SK-N-SH treated with all-trans-retinoic acid at 6 μM for 48 hours (cell line): ENCODE measurements around the gene MYO5B.
"Not testable (repeated sequence)": the region's sequence is repeated elsewhere in the genome, so short reads cannot be mapped to it uniquely, and the experiment has no call there.

ENCODE experiments used
- CSDC2 ChIP-seq: fragments of 250-450 bp; sonication (Bioruptor Pico); IDR thresholded peaks from 2 replicates; pipeline ENCODE4 v1.5.0; 2020; ENCODE audit warnings: mild to moderate bottlenecking, moderate library complexity
- GLIS3 ChIP-seq: fragments of 250-450 bp; sonication (Bioruptor Pico); IDR thresholded peaks from 2 replicates; pipeline ENCODE4 v1.5.0; 2020; ENCODE audit warnings: mild to moderate bottlenecking, moderate library complexity
- RARB ChIP-seq: fragments of 250-450 bp; sonication (Bioruptor Pico); IDR thresholded peaks from 2 replicates; pipeline ENCODE4 v1.8.0; 2021; ENCODE audit warnings: mild to moderate bottlenecking, moderate library complexity
- TCF4 ChIP-seq: fragments of 250-450 bp; sonication (Bioruptor Pico); IDR thresholded peaks from 2 replicates; pipeline ENCODE4 v1.8.0; 2021; ENCODE audit warnings: mild to moderate bottlenecking, moderate library complexity, borderline replicate concordance
- TOX ChIP-seq: fragments of 250-450 bp; sonication (Bioruptor Pico); IDR thresholded peaks from 2 replicates; pipeline ENCODE4 v1.8.0; 2021; ENCODE audit warnings: mild to moderate bottlenecking, moderate library complexity, borderline replicate concordance
- ZFP3 ChIP-seq: fragments of 250-450 bp; sonication (Bioruptor Pico); IDR thresholded peaks from 2 replicates; pipeline ENCODE4 v1.5.0; 2020; ENCODE audit warnings: mild to moderate bottlenecking, moderate library complexity
- ZFP30 ChIP-seq: fragments of 450-650 bp; formaldehyde crosslinking; IDR thresholded peaks from 2 replicates; pipeline ENCODE4 v1.5.0; 2022; ENCODE audit warnings: mild to moderate bottlenecking, moderate library complexity
- ZNF565 ChIP-seq: fragments of 450-650 bp; formaldehyde crosslinking; conservative IDR thresholded peaks from 2 replicates; pipeline ENCODE4 v1.5.0; 2020; ENCODE audit warnings: low read depth, mild to moderate bottlenecking, moderate library complexity
- ZNF70 ChIP-seq: fragments of 450-650 bp; formaldehyde crosslinking; IDR thresholded peaks from 2 replicates; pipeline ENCODE4 v1.5.0; 2020; ENCODE audit warnings: mild to moderate bottlenecking, moderate library complexity
- ZNF8 ChIP-seq: fragments of 450-650 bp; formaldehyde crosslinking; IDR thresholded peaks from 2 replicates; pipeline ENCODE4 v1.5.0; 2020; ENCODE audit warnings: mild to moderate bottlenecking, moderate library complexity
- TF ChIP-seq, protein P1 (sequence below): fragments of 250-450 bp; sonication (Bioruptor Pico); IDR thresholded peaks from 2 replicates; pipeline ENCODE4 v1.5.0; 2020; ENCODE audit warnings: mild to moderate bottlenecking, moderate library complexity
- TF ChIP-seq, protein P2 (sequence below): fragments of 250-450 bp; sonication (Bioruptor Pico); IDR thresholded peaks from 2 replicates; pipeline ENCODE4 v1.8.0; 2020; ENCODE audit warnings: mild to moderate bottlenecking, moderate library complexity, borderline replicate concordance

DNA sequence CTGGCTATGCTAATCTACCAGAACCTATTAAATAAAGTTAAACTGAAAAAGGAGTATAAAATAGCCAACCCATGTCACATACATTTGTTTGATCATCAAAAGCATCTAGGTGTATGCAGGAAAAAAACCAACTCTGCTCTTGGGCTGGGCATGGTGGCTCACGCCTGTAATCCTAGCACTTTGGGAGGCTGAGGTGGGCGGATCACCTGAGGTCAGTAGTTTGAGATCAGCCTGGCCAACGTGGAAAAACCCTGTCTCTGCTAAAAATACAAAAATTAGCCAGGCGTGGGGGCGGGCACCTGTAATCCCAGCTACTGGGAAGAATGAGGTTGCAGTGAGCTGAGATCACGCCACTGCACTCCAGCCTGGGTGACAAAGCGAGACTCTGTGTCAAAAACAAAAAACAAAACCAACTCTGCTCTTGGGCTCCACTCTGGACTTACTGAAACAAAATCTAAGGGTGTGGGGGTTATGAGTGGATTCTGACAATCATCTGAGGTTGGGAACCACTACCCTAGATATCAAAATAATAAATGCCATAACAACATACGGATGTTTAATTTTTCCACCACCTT is 405.3 kb downstream of the MYO5B start:
- not testable (repeated sequence) for TF ChIP-seq ZNF8 (CRISPR knock-in tag); ZNF70 (CRISPR knock-in tag); ZNF565 (CRISPR knock-in tag); TOX (CRISPR knock-in tag); RARB (CRISPR knock-in tag); CSDC2 (CRISPR knock-in tag); GLIS3 (CRISPR knock-in tag); ZFP30; ZFP3 (CRISPR knock-in tag); TCF4
- TF ChIP-seq, protein P1, sequence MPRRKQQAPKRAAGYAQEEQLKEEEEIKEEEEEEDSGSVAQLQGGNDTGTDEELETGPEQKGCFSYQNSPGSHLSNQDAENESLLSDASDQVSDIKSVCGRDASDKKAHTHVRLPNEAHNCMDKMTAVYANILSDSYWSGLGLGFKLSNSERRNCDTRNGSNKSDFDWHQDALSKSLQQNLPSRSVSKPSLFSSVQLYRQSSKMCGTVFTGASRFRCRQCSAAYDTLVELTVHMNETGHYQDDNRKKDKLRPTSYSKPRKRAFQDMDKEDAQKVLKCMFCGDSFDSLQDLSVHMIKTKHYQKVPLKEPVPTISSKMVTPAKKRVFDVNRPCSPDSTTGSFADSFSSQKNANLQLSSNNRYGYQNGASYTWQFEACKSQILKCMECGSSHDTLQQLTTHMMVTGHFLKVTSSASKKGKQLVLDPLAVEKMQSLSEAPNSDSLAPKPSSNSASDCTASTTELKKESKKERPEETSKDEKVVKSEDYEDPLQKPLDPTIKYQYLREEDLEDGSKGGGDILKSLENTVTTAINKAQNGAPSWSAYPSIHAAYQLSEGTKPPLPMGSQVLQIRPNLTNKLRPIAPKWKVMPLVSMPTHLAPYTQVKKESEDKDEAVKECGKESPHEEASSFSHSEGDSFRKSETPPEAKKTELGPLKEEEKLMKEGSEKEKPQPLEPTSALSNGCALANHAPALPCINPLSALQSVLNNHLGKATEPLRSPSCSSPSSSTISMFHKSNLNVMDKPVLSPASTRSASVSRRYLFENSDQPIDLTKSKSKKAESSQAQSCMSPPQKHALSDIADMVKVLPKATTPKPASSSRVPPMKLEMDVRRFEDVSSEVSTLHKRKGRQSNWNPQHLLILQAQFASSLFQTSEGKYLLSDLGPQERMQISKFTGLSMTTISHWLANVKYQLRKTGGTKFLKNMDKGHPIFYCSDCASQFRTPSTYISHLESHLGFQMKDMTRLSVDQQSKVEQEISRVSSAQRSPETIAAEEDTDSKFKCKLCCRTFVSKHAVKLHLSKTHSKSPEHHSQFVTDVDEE = not testable (repeated sequence)
- TF ChIP-seq, protein P2, sequence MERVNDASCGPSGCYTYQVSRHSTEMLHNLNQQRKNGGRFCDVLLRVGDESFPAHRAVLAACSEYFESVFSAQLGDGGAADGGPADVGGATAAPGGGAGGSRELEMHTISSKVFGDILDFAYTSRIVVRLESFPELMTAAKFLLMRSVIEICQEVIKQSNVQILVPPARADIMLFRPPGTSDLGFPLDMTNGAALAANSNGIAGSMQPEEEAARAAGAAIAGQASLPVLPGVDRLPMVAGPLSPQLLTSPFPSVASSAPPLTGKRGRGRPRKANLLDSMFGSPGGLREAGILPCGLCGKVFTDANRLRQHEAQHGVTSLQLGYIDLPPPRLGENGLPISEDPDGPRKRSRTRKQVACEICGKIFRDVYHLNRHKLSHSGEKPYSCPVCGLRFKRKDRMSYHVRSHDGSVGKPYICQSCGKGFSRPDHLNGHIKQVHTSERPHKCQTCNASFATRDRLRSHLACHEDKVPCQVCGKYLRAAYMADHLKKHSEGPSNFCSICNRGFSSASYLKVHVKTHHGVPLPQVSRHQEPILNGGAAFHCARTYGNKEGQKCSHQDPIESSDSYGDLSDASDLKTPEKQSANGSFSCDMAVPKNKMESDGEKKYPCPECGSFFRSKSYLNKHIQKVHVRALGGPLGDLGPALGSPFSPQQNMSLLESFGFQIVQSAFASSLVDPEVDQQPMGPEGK (CRISPR knock-in tag) = not testable (repeated sequence)
